Mesendoderm (in vitro differentiated cells): ENCODE results near the gene OGA.
A peak's percentile ranks its signal among the peaks of the same experiment; 100 is the strongest.

ENCODE experiments used
- DNase-seq: peaks from one replicate; pipeline ENCODE4 v3.0.0; 2013
- H2AK5ac ChIP-seq: 2 replicates; pipeline ENCODE4 v1.6.1; 2013; ENCODE audit warnings: low read length, inconsistent platforms
- H2BK120ac ChIP-seq: 2 replicates; pipeline ENCODE4 v1.6.1; 2013; ENCODE audit warnings: low read depth, mild to moderate bottlenecking, low read length, moderate library complexity, mixed read lengths
- H2BK15ac ChIP-seq: replicated peaks from 2 replicates; pipeline ENCODE4 v1.6.1; 2013; ENCODE audit warnings: low read depth, mild to moderate bottlenecking, moderate library complexity
- H2BK5ac ChIP-seq: 2 replicates; pipeline ENCODE4 v1.6.1; 2013; ENCODE audit warnings: low read length, inconsistent platforms
- H3K18ac ChIP-seq: 2 replicates; pipeline ENCODE4 v1.6.1; 2013; ENCODE audit warnings: mild to moderate bottlenecking, low read length, mixed read lengths
- H3K23ac ChIP-seq: one replicate; pipeline ENCODE4 v1.6.1; 2013; ENCODE audit warnings: low read length
- H3K27ac ChIP-seq: 2 replicates; pipeline ENCODE4 v1.5.1; 2013; ENCODE audit warnings: low read depth, mild to moderate bottlenecking, inconsistent platforms, low read length, moderate library complexity
- H3K27me3 ChIP-seq: 2 replicates; pipeline ENCODE4 v1.6.1; 2013; ENCODE audit warnings: low read length, control low read depth, mild to moderate bottlenecking, inconsistent platforms; ENCODE audit not compliant: insufficient read depth, poor library complexity
- H3K36me3 ChIP-seq: 2 replicates; pipeline ENCODE4 v1.6.1; 2013; ENCODE audit warnings: low read length, inconsistent platforms; ENCODE audit not compliant: control insufficient read depth, insufficient read depth
- H3K4ac ChIP-seq: one replicate; pipeline ENCODE4 v1.6.1; 2013; ENCODE audit warnings: low read depth, mild to moderate bottlenecking, low read length, moderate library complexity
- H3K4me1 ChIP-seq: 2 replicates; pipeline ENCODE4 v1.6.1; 2013; ENCODE audit warnings: low read depth, low read length, inconsistent platforms; ENCODE audit not compliant: control insufficient read depth
- H3K4me2 ChIP-seq: 2 replicates; pipeline ENCODE4 v1.6.1; 2013; ENCODE audit warnings: low read length
- H3K4me3 ChIP-seq: 2 replicates; pipeline ENCODE4 v1.5.1; 2013; ENCODE audit warnings: mild to moderate bottlenecking, low read length
- H3K56ac ChIP-seq: one replicate; pipeline ENCODE4 v1.6.1; 2013; ENCODE audit warnings: low read length
- H3K79me1 ChIP-seq: 2 replicates; pipeline ENCODE4 v1.6.1; 2013; ENCODE audit warnings: low read length, inconsistent platforms
- H3K79me2 ChIP-seq: 2 replicates; pipeline ENCODE4 v1.6.1; 2013; ENCODE audit warnings: mild to moderate bottlenecking, low read length; ENCODE audit not compliant: control insufficient read depth, insufficient read depth
- H3K9ac ChIP-seq: 2 replicates; pipeline ENCODE4 v1.6.1; 2013; ENCODE audit warnings: low read length, inconsistent platforms
- H4K5ac ChIP-seq: one replicate; pipeline ENCODE4 v1.6.1; 2013; ENCODE audit warnings: low read length
- H4K8ac ChIP-seq: one replicate; pipeline ENCODE4 v1.6.1; 2013; ENCODE audit warnings: low read depth, mild to moderate bottlenecking, control low read depth, low read length, moderate library complexity
- WGBS: extraction: QIAGEN DNeasy Blood & Tissue Kit; methylation state at CpG from one replicate; pipeline ENCODE4 v1.1.7; 2013; ENCODE audit warnings: low lambda C conversion rate, missing lambda C conversion rate; ENCODE audit not compliant: insufficient coverage; ENCODE audit errors: extremely low coverage; 5-methylcytosine and 5-hydroxymethylcytosine counted together

OGA gene

GRCh38 chr10:101780187-101780817, 37.9 kb downstream of the OGA start:
- no peak overlapping the region for H3K4me3 ChIP-seq
- WGBS, result no CpG with 5 or more reads among the region's 17 CpGs

DNA sequence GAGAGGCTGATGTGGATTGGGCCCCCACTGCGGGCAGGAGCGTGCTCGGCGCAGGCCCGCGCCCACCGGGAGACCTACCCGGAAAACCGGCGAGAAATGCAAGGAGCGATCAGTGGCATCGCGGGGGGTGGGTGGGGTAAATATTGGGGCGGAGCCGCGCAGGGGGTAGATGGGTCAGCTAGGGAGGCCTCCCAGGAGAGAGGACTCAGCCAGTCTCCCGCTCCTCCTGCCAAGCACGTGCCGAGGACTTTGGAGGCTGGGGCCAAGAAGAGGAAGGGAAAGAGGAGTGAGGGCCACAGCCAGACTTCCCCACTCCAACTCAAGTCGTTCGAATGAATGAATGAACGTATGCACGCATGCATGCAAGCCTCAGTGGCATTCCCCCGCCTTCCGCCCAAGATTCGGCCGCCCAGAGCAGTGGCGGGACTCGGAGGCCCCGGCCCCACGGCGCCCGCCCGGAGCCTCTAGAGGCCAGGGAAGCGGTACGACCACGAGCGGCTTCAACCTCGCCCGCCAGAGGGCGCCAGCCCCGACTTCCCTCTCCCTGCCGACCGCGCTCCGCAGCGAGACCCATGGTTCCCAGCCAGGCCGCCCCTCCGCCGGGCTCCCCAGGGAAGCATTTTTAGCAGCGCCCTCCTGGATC, 38.6 kb downstream of the OGA start:
- Histone ChIP-seq H2BK120ac (peak overlapping the region; percentile 14), H2AK5ac (no peak overlapping the region), H3K56ac (peak overlapping the region; percentile 92), H3K4me3 (no peak overlapping the region), H2BK5ac (peak overlapping the region; percentile 92), H3K4me1 (peaks cover 30% of the 10 kb centered on the region), H3K79me1 (peaks cover 5% of the 10 kb centered on the region), H3K23ac (peak overlapping the region; percentile 48), H3K79me2 (peaks cover 13% of the 10 kb centered on the region), H3K9ac (peak overlapping the region; percentile 69), H4K5ac (no peak overlapping the region), H3K18ac (peak overlapping the region; percentile 80), H3K27me3 (peaks cover 6% of the 10 kb centered on the region), H3K36me3 (no peaks in the 10 kb centered on the region), H3K4me2 (peak overlapping the region; percentile 75), H3K4ac (no peak overlapping the region), H2BK15ac (no peak overlapping the region), H3K27ac (peak overlapping the region; percentile 96), H4K8ac (no peak overlapping the region)
- WGBS, result no CpG with 5 or more reads among the region's 51 CpGs
- DNase-seq, result peak; percentile 88

More at GRCh38 chr10:101780187-101780817, 37.9 kb downstream of the OGA start:
- Histone ChIP-seq H3K79me1 (peaks cover 5% of the 10 kb centered on the region), H4K8ac (no peak overlapping the region), H3K27me3 (no peaks in the 10 kb centered on the region), H3K18ac (peak overlapping the region; percentile 19), H3K4me1 (peaks cover 30% of the 10 kb centered on the region), H2BK15ac (no peak overlapping the region), H3K56ac (peak overlapping the region; percentile 78), H3K79me2 (peaks cover 13% of the 10 kb centered on the region), H2AK5ac (no peak overlapping the region), H3K23ac (no peak overlapping the region), H2BK5ac (peak overlapping the region; percentile 5), H3K4me2 (peak overlapping the region; percentile 9), H3K9ac (peak overlapping the region; percentile 32), H3K4ac (peak overlapping the region; percentile 1), H4K5ac (no peak overlapping the region), H3K36me3 (no peaks in the 10 kb centered on the region), H2BK120ac (peak overlapping the region; percentile 2), H3K27ac (peak overlapping the region; percentile 19)
- peak; percentile 68 for DNase-seq

DNA sequence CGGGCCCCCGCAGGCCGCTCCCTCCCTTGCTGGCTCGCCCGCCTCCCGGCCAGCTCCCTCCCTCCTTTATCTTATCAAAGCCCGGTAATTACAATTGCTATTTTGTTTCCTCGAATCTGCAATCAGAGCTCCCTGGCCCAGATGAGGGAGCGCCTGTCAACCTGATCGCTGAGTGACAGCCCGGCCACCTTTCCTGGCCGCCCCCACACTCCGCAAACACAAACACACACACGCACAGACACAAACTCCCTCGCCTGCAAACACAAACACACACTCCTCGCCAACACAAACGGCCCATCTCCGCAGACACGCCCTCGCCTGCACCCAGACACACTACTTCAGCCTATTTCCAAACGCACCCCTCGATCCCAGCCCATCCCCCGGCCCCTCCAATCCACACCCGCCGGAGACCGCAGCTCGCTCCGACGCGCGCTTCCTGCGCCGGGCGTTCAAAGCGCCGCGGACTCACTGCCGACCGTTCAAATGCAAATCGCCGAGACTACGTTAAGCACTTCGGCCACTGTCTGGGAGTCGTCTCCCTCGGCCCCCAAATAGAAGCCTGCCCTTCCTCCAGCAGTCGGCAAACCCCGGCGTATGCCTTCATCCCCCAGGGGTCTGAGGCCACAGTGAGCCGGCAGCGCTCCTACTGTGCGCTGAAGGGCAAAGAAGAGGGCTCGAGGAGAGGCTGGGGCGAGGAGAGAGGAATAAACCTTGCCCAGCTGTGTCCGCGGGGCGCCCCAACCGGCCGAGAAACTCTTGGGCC, 39.3 kb downstream of the OGA start:
- WGBS, result no CpG with 5 or more reads among the region's 58 CpGs
- Histone ChIP-seq H4K8ac (no peak overlapping the region), H3K56ac (peak overlapping the region; percentile 92), H3K4me3 (no peak overlapping the region), H3K4ac (no peak overlapping the region), H4K5ac (no peak overlapping the region), H3K79me2 (peaks cover 13% of the 10 kb centered on the region), H3K23ac (peak overlapping the region; percentile 48), H2BK120ac (peak overlapping the region; percentile 14), H3K18ac (peak overlapping the region; percentile 80), H3K36me3 (no peaks in the 10 kb centered on the region), H3K9ac (peak overlapping the region; percentile 69), H3K4me2 (peak overlapping the region; percentile 75), H2BK15ac (no peak overlapping the region), H3K79me1 (peaks cover 5% of the 10 kb centered on the region), H2AK5ac (no peak overlapping the region), H3K4me1 (peaks cover 34% of the 10 kb centered on the region), H3K27ac (peak overlapping the region; percentile 96), H2BK5ac (peak overlapping the region; percentile 92), H3K27me3 (peaks cover 13% of the 10 kb centered on the region)
- DNase-seq, result peak; percentile 91

- no CpG with 5 or more reads among the region's 12 CpGs for WGBS
- H3K4ac ChIP-seq, result no peak overlapping the region
- no peak overlapping the region for H3K23ac ChIP-seq
- H3K4me2 ChIP-seq, result peak overlapping the region; percentile 25
- no peak overlapping the region for H3K9ac ChIP-seq
- H3K27me3 ChIP-seq, result peaks cover 17% of the 10 kb centered on the region
- H3K56ac ChIP-seq, result peak overlapping the region; percentile 10
- peaks cover 13% of the 10 kb centered on the region for H3K79me2 ChIP-seq
- DNase-seq, result peak; percentile 18
- H2BK120ac ChIP-seq, result peak overlapping the region; percentile 29
- H2BK5ac ChIP-seq, result no peak overlapping the region
- no peaks in the 10 kb centered on the region for H3K36me3 ChIP-seq
- H3K79me1 ChIP-seq, result peaks cover 5% of the 10 kb centered on the region
- H4K8ac ChIP-seq, result no peak overlapping the region
- no peak overlapping the region for H2BK15ac ChIP-seq
- no peak overlapping the region for H4K5ac ChIP-seq
- H3K27ac ChIP-seq, result no peak overlapping the region
- no peak overlapping the region for H3K4me3 ChIP-seq
- H3K4me1 ChIP-seq, result peaks cover 38% of the 10 kb centered on the region
- H3K18ac ChIP-seq, result no peak overlapping the region
- H2AK5ac ChIP-seq, result no peak overlapping the region
These were observed 40.0 kb downstream of the OGA start for GRCh38 chr10:101778151-101778780.

DNA sequence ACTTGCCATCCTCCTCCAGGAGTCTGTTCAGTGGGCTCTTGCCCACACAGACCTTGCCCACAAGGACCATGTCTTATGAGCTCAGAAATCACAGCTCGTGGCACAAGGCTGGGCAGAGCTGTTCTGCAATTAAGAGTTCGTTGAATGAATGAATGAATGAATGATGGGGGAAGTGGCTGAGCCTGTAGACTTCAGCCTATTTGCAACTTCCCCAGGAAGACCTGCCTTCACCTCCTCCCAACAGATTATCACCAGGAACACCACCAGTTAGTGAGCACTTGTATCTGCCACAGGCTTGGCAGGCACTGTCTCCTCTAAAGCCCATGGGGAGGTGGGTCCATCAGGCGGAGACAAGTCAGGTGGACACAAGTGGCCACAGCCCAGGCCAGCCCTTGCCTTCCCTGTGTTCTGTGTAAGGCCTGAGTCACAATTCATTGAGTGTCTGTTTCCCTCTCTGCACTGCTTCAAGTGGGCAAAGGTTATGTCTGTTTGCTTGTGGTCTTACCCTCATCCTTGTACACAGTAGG, 40.6 kb downstream of the OGA start:
- H3K56ac ChIP-seq, result no peak overlapping the region
- H2BK5ac ChIP-seq, result peak overlapping the region; percentile 17
- no peak overlapping the region for H2BK120ac ChIP-seq
- no peak overlapping the region for H3K18ac ChIP-seq
- no peaks in the 10 kb centered on the region for H3K36me3 ChIP-seq
- peak; percentile 37 for DNase-seq
- H3K79me2 ChIP-seq, result peaks cover 9% of the 10 kb centered on the region
- no peak overlapping the region for H3K4me3 ChIP-seq
- H3K4ac ChIP-seq, result no peak overlapping the region
- no peak overlapping the region for H4K8ac ChIP-seq
- H4K5ac ChIP-seq, result no peak overlapping the region
- H3K23ac ChIP-seq, result no peak overlapping the region
- H3K27ac ChIP-seq, result no peak overlapping the region
- H3K27me3 ChIP-seq, result peaks cover 17% of the 10 kb centered on the region
- no peak overlapping the region for H2AK5ac ChIP-seq
- no peak overlapping the region for H2BK15ac ChIP-seq
- H3K79me1 ChIP-seq, result peaks cover 5% of the 10 kb centered on the region
- H3K4me1 ChIP-seq, result peaks cover 38% of the 10 kb centered on the region
- no peak overlapping the region for H3K9ac ChIP-seq
- H3K4me2 ChIP-seq, result no peak overlapping the region
- no CpG with 5 or more reads among the region's 3 CpGs for WGBS
